ENCODE results near the gene TKT.

TKT gene

GRCh38 chr3:53198996-53199395 lies 56.8 kb downstream of the TKT start:
- in situ Hi-C loops (cut with HindIII; ENCODE audit: low sequenced_read_pairs) = no loop called here

- in situ Hi-C loops (cut with HindIII; ENCODE audit: low sequenced_read_pairs) = no loop called here
Measured at GRCh38 chr3:53198256-53198977, 57.4 kb downstream of the TKT start.

- in situ Hi-C loops (cut with HindIII; ENCODE audit: low sequenced_read_pairs) = no loop called here
Measured at GRCh38 chr3:53196575-53197407, 59.0 kb downstream of the TKT start.

DNA sequence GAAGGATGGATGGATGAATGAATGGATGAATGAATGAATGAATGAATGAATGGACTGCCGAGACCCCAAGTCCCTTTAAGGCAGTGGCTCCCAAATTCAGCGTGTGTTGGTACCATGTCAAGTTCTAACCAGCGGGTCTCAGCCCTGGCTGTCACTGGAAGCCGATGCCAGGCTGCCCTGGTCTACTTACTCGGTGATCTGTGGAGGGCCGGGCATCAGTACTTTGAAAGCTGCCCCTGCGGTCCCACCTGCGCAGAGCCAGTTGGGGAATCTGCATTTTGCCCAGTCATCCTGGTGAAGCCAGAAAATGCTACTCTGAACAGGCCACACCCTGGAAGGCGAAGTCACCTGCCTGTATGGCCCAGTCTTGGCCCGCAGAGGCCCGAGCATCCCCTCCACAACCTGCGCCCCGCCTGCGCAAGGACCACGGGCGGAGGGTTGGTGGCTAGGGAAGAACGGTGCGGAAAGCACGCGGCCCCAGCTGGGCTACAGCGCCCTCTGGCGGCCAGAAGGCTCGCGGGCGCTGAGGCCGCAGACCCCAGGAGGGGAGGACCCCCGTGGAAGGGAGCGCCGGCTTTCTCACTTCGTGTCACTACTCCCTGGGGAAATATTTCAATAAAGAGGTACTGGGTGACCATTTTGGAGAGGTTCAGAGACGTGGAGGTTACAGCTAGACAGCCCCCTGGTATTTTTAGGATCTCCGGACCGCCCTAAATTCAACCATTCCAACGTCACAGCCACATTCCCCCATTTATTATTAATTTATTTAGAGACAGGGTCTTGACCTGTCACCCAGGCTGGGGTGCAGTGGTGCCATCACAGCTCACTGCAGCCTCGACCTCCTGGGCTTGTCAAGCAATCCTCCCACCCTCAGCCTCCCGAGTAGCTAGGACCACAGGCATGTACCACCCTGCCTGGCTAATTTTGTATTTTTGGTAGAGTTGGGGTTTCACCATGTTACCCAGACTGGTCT lies 59.9 kb downstream of the TKT start:
- in situ Hi-C loops (cut with HindIII; ENCODE audit: low sequenced_read_pairs) = no loop called here

DNA sequence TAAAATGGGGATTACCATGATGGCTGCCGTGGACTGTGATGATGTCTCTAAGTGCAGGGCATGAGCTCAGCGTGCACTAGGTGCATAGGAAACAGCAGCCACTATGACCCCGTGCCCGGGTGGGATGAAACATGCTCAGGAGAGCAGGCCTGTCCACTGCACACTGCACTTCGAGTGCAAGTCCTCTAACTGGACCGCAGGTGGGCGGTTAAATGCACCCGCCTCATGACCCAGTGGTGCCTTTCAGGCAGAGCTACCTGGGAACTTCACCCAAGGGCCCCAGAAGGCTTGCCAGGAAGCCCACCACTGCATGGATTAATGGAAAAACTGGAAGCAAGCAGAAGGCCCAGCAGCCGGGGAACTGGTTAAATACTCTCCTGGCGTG lies 60.8 kb downstream of the TKT start:
- in situ Hi-C loops (cut with HindIII; ENCODE audit: low sequenced_read_pairs) = no loop called here

GRCh38 chr3:53194210-53195065 lies 61.4 kb downstream of the TKT start:
- in situ Hi-C loops (cut with HindIII; ENCODE audit: low sequenced_read_pairs) = no loop called here

DNA sequence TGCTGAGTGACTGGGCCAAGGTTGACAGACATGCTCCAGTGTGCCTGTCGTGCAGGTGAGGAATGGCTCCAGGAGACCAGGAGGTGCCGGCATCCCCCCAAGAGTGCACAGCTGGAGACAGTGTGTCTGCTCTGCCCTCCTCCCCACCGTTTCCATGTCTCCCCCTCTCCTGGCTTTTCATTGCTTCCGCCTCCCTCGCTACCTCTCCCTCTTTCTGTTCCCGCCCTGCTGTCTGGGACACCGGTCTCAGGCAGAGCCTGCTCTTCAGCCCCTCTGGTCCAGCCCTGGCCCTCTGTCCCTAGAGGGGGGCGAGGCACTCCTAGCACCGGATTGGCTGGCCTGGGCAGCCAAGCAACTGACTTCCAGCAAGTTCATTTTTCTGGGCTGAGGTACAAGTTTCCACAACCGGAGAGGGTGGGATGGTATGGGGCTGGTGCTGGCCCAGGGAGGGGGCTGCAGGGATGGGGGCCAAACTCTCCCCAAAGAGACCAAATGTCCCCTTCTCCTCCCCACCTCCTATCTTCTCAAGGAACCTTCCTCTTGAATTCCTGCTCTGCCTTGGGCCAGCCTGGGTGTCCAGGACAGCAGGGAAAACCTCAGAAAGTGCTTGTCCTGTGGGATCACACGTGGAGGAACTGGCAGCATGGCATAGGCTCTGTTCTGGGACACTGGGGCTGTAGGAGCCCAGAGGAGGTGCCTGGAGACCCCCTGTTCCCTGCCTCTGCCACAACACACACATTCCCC lies 62.2 kb downstream of the TKT start:
- in situ Hi-C loops (cut with HindIII; ENCODE audit: low sequenced_read_pairs) = no loop called here

DNA sequence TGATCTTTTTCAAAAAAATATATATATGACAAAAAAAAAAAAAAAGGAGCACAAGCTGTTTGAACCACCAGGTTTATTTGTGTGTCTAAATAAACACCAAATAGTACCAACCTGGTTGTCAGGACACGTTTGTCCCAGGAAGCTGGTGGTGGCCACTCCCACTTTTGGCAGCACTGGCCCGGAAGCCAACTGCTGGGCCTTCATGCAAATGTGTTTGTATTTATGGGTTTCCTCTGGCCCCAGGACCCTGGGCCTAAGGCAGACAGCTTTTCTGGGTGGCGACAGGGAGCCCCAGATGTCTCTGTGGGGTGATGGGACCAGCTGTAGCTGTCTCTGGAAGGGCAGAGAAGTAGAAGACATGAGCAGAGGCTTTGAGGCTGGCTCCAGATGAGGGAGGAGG lies 63.2 kb downstream of the TKT start:
- in situ Hi-C loops (cut with HindIII; ENCODE audit: low sequenced_read_pairs) = no loop called here

DNA sequence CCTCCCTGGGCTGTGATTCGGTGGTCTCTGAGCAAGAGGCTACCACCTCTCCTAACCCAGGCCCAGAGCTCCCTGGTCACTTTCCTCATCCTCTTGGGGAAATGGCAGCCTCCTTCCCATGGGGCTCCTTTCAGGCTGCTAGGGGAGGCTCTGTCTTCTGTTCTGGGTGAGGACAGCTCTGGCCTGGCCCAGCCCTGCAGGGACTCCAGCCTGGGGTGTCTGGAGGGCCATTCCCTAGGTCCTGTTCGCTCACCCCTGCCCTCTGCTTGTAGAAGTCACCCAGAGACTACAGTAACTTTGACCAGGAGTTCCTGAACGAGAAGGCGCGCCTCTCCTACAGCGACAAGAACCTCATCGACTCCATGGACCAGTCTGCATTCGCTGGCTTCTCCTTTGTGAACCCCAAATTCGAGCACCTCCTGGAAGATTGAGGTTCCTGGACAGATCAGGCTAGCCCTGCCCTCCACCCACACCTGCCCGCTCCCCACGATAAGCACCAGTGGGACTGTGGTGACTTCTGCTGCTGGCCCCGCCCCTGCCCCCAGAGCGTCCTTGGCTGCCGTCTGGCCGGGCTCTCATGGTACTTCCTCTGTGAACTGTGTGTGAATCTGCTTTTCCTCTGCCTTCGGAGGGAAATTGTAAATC lies 63.9 kb downstream of the TKT start:
- in situ Hi-C loops (cut with HindIII; ENCODE audit: low sequenced_read_pairs) = no loop called here

- in situ Hi-C loops (cut with HindIII; ENCODE audit: low sequenced_read_pairs) = no loop called here
Measured at GRCh38 chr3:53190659-53191058, 65.2 kb downstream of the TKT start.

DNA sequence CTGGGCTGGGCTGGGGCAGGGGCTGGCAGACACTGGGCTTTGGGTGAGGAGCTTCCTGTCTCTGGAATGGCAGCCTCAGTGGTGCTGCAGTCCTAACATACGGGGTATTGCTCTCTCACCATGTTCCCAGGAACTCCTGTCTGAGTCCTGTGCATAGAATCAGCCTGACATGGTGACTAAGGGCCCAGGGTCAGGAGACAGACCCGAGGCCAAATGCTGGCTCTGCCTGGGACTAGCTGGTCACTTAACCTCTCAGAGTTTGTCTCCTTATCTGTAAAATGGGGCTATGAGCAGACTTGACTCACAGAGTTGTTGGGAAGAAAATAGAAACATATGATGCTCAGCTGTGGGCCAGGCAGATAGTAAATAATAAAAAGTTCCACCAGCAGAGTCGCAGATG lies 66.5 kb downstream of the TKT start:
- in situ Hi-C loops (cut with HindIII; ENCODE audit: low sequenced_read_pairs) = no loop called here

DNA sequence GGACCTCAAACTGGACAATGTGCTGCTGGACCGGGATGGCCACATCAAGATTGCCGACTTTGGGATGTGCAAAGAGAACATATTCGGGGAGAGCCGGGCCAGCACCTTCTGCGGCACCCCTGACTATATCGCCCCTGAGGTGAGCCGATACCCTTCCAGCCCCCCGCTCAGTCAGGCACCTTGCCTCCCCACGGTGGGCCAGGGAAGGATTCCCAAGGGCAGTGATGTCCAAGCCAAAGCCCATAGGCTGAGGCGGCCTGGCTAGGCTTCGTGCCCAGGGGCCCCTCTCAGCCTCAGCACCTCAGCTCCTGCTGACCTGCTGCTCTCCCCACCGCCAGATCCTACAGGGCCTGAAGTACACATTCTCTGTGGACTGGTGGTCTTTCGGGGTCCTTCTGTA lies 67.1 kb downstream of the TKT start:
- in situ Hi-C loops (cut with HindIII; ENCODE audit: low sequenced_read_pairs) = no loop called here

GRCh38 chr3:53188136-53188685 lies 67.6 kb downstream of the TKT start:
- in situ Hi-C loops (cut with HindIII; ENCODE audit: low sequenced_read_pairs) = no loop called here

GRCh38 chr3:53187430-53187829 lies 68.4 kb downstream of the TKT start:
- in situ Hi-C loops (cut with HindIII; ENCODE audit: low sequenced_read_pairs) = no loop called here

DNA sequence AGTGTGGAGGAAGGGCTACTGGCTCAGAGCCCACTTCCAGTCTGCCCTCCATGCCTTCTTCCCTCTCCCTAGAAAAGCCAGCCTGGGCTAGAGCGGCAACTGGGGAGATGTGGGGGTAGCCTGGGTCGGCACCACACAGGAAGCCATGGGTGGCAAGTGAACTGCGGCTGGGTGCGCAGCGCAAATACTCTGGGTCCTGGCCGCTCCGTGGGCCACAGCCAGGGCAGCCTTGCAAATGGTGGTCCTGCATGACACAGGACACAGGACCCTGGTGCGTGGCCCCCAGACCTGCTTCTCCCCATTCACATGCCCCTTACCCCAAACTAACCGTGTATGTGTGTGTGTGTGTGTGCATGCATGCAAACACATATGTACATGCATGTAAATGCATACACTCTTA lies 69.1 kb downstream of the TKT start:
- in situ Hi-C loops (cut with HindIII; ENCODE audit: low sequenced_read_pairs) = no loop called here

- in situ Hi-C loops (cut with HindIII; ENCODE audit: low sequenced_read_pairs) = no loop called here
Measured at GRCh38 chr3:53185761-53186465, 69.9 kb downstream of the TKT start.

GRCh38 chr3:53184701-53185100 lies 71.1 kb downstream of the TKT start:
- in situ Hi-C loops (cut with HindIII; ENCODE audit: low sequenced_read_pairs) = no loop called here

DNA sequence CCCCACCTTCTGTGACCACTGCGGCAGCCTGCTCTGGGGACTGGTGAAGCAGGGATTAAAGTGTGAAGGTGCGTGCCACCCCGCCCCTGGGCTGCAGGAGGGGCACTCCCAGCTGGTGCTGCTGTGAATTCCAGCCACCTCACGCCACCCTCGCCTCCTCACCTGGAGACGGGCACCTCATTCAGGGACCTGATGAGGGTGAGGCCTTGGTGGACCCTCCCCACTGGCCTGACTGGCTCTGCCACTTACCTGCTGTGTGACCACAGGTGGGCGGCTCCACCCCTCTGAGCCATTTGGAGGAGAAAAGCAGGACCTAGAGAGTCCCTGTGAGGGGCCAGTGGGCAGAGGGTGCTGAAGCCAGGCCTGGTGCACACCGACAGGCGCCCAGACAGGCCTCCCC lies 72.3 kb downstream of the TKT start:
- in situ Hi-C loops (cut with HindIII; ENCODE audit: low sequenced_read_pairs) = no loop called here

All from DLD1 (cell line).